Measurements from ENCODE around the gene MTCH2.

DNA sequence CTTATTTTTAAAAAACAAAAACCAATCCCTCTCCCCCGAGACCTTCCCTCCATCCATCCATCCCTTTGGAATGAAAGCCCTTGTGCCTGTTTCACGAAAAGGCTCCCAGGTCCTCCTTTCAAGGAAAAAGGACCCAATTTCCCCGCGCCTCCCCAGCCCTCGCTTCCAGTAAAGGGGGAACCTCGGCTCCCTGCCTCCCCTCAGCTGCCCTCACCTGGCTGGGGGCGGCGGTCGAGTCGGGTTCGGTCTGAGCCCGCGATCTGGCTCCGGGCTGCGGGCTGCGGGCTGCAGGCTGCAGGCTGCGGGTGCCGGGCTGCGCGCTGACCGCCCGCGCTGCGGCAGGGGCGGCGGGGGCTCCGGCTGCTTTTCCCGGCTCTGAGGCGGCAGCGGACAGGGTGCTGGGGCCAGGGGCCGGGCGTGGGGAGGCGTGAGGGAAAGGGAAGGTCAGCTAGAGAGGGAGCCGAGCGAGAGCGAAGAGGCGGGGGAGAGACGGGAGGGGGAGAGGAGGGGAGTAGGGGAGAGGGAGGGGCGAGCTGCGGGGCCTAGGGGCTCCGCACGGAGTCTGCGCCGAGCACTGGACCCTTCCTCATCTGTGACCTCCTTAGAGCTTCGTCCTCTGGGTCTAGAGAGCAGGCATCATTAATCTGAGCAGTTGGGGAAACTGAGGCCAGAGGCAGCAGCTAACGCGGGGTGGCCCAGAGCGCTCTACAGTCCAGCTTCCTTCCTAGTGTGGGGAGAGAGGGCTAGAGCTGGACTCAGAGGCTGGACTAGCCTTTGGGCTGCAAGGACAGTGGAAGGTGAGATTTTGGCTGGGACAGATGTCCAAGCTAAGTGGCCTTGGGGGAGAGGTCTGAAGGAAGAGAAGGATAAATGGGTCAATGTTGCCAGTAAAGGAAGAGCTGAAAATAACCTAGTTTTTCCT, 48.2 kb downstream of the MTCH2 start, which contains the start of gene C1QTNF4:
- TF ChIP-seq, protein P1, sequence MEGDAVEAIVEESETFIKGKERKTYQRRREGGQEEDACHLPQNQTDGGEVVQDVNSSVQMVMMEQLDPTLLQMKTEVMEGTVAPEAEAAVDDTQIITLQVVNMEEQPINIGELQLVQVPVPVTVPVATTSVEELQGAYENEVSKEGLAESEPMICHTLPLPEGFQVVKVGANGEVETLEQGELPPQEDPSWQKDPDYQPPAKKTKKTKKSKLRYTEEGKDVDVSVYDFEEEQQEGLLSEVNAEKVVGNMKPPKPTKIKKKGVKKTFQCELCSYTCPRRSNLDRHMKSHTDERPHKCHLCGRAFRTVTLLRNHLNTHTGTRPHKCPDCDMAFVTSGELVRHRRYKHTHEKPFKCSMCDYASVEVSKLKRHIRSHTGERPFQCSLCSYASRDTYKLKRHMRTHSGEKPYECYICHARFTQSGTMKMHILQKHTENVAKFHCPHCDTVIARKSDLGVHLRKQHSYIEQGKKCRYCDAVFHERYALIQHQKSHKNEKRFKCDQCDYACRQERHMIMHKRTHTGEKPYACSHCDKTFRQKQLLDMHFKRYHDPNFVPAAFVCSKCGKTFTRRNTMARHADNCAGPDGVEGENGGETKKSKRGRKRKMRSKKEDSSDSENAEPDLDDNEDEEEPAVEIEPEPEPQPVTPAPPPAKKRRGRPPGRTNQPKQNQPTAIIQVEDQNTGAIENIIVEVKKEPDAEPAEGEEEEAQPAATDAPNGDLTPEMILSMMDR (IDR thresholded peaks at IDR 0.05; ENCODE audit: insufficient read depth, low read length, poor library complexity, severe bottlenecking): no peak
- TF ChIP-seq EZH2phosphoT487 (conservative IDR thresholded peaks at IDR 0.05; ENCODE audit: low read length): no peak

Measured in SU-DHL-6 (cell line).